ENCODE data around the gene HBA1.
"Not testable (repeated sequence)": the region's sequence is repeated elsewhere in the genome, so short reads cannot be mapped to it uniquely, and the experiment has no call there.

HBA1 gene

GRCh38 chr16:175011-175949 is 1.2 kb upstream of the HBA1 start:
- DNase-seq (ENCODE audit: low spot score), result no peak

- DNase-seq (ENCODE audit: low spot score), result not testable (repeated sequence)
These were observed 474 bp upstream of the HBA1 start for GRCh38 chr16:176006-176405.

- DNase-seq (ENCODE audit: low spot score), result no peak
These were observed 928 bp downstream of the HBA1 start for GRCh38 chr16:177394-177822.

GRCh38 chr16:177981-178667 is 1.6 kb downstream of the HBA1 start:
- DNase-seq (ENCODE audit: low spot score), result no peak

- DNase-seq (ENCODE audit: low spot score), result no peak
These were observed 2.2 kb downstream of the HBA1 start for GRCh38 chr16:178668-179015.

GRCh38 chr16:179211-180092 is 3.0 kb downstream of the HBA1 start:
- DNase-seq (ENCODE audit: low spot score), result no peak

GRCh38 chr16:180101-180675 is 3.7 kb downstream of the HBA1 start, which contains the start of gene HBQ1:
HBQ1 (plus strand) TSS chr16:180459; CDS start chr16:180487, 28 bp downstream.
- DNase-seq (ENCODE audit: low spot score), result no peak

GRCh38 chr16:180681-181564 is 4.4 kb downstream of the HBA1 start:
- peak; percentile 87 for DNase-seq (ENCODE audit: low spot score)

GRCh38 chr16:181565-182021 is 5.1 kb downstream of the HBA1 start:
- peak; percentile 30 for DNase-seq (ENCODE audit: low spot score)

- DNase-seq (ENCODE audit: low spot score), result no peak
These were observed 6.5 kb downstream of the HBA1 start for GRCh38 chr16:183005-183404.

- no peak for DNase-seq (ENCODE audit: low spot score)
These were observed 8.7 kb downstream of the HBA1 start for GRCh38 chr16:185213-185612.

GRCh38 chr16:185691-186090 is 9.2 kb downstream of the HBA1 start:
- DNase-seq (ENCODE audit: low spot score), result no peak

GRCh38 chr16:187330-187729 is 10.8 kb downstream of the HBA1 start:
- no peak for DNase-seq (ENCODE audit: low spot score)

GRCh38 chr16:188674-189073 is 12.2 kb downstream of the HBA1 start:
- peak; percentile 69 for DNase-seq (ENCODE audit: low spot score)

GRCh38 chr16:189604-190186 is 13.2 kb downstream of the HBA1 start:
- no peak for DNase-seq (ENCODE audit: low spot score)

- DNase-seq (ENCODE audit: low spot score), result no peak
These were observed 15.4 kb downstream of the HBA1 start for GRCh38 chr16:191831-192230.

- no peak for DNase-seq (ENCODE audit: low spot score)
These were observed 16.2 kb downstream of the HBA1 start for GRCh38 chr16:192686-193085.

GRCh38 chr16:193441-193840 is 17.0 kb downstream of the HBA1 start:
- no peak for DNase-seq (ENCODE audit: low spot score)

GRCh38 chr16:194516-194915 is 18.0 kb downstream of the HBA1 start:
- DNase-seq (ENCODE audit: low spot score), result no peak

GRCh38 chr16:200388-200787 is 23.9 kb downstream of the HBA1 start:
- no peak for DNase-seq (ENCODE audit: low spot score)

Measured in NAMALWA (cell line).